HEK293T (cell line): ENCODE data around the gene TRIM56.

ENCODE experiments used
- BHLHE40 ChIP-seq: fragments of 450-650 bp; IDR thresholded peaks from 2 replicates; pipeline ENCODE4 v1.6.1; 2016; ENCODE audit warnings: mild to moderate bottlenecking, moderate library complexity, borderline replicate concordance
- CTBP1 ChIP-seq: fragments of 450-650 bp; IDR thresholded peaks from 2 replicates; pipeline ENCODE4 v1.6.1; 2016; ENCODE audit warnings: borderline replicate concordance
- ELF4 ChIP-seq: fragments of 450-650 bp; IDR thresholded peaks from 2 replicates; pipeline ENCODE4 v1.6.1; 2017; ENCODE audit warnings: antibody characterized with exemption
- FOXK2 ChIP-seq: fragments of 450-650 bp; IDR thresholded peaks from 2 replicates; pipeline ENCODE4 v1.6.1; 2016; ENCODE audit warnings: mild to moderate bottlenecking
- FOXM1 ChIP-seq: fragments of 450-650 bp; IDR thresholded peaks from 2 replicates; pipeline ENCODE4 v1.6.1; 2017; ENCODE audit warnings: mild to moderate bottlenecking, borderline replicate concordance
- L3MBTL2 ChIP-seq: fragments of 450-650 bp; conservative IDR thresholded peaks from 2 replicates; pipeline ENCODE4 v1.6.1; 2016; ENCODE audit warnings: mild to moderate bottlenecking
- LEF1 ChIP-seq: fragments of 450-650 bp; IDR thresholded peaks from 2 replicates; pipeline ENCODE4 v1.6.1; 2017; ENCODE audit warnings: mild to moderate bottlenecking, borderline replicate concordance
- NFRKB ChIP-seq: fragments of 450-650 bp; IDR thresholded peaks from 2 replicates; pipeline ENCODE4 v1.6.1; 2016; ENCODE audit warnings: mild to moderate bottlenecking, moderate library complexity
- SP1 ChIP-seq: fragments of 450-650 bp; IDR thresholded peaks from 2 replicates; pipeline ENCODE4 v1.6.1; 2017
- SUZ12 ChIP-seq: fragments of 450-650 bp; IDR thresholded peaks from 2 replicates; pipeline ENCODE4 v1.6.1; 2016; ENCODE audit warnings: mild to moderate bottlenecking
- ZNF384 ChIP-seq: fragments of 450-650 bp; IDR thresholded peaks from 2 replicates; pipeline ENCODE4 v1.6.1; 2016

DNA sequence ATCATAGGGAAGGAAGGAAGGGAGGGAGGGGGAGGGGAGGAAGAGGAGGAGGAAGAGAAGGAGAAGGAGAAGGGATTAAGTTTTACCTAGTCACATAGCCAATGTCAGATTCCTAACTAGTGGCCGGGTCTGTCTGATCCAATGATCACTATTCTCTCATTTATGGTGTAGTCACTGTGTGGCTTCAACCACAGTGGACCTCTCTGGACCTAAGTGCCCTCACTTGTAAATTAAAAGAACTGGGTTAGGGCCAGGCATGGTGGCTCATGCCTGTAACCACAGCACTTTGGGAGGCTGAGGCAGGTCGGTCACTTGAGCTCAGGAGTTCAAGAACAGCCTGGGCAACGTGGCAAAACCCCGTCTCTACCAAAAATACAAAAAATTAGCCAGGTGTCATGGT is 35.0 kb downstream of the TRIM56 start:
- TF ChIP-seq SP1 (no peak), NFRKB (no peak), SUZ12 (no peak), LEF1 (no peak), FOXM1 (no peak), ZNF384 (no peak), BHLHE40 (no peak), FOXK2 (no peak), CTBP1 (no peak), ELF4 (no peak), L3MBTL2 (no peak)
